Peyer's patch (tissue), 4 donors: ENCODE data around the gene STK16. TPM values are rescaled to one million over a fixed set of nuclear protein-coding genes. Genes with fewer than 3 reads are reported as not detected.

Source experiments
- DNase-seq, 3 donors: peaks; one replicate each; pipeline ENCODE4 v3.0.0-alpha.2; 2017 to 2019
- H3K27ac ChIP-seq, 4 donors: fragments of 200-600 bp; sonication (generic); one replicate each; pipeline ENCODE4 v1.5.1; 2016 to 2019
- H3K27me3 ChIP-seq, 2 donors: fragments of 200-600 bp; sonication (generic); one replicate each; pipeline ENCODE4 v1.5.1; 2019
- H3K36me3 ChIP-seq, 3 donors: fragments of 200-600 bp; sonication (generic); one replicate each; pipeline ENCODE4 v1.5.1; 2016 to 2019
- H3K4me1 ChIP-seq, 4 donors: fragments of 200-600 bp; sonication (generic); one replicate each; pipeline ENCODE4 v1.5.1; 2016 to 2019
- H3K4me3 ChIP-seq, 4 donors: fragments of 200-600 bp; sonication (generic); 1 replicate in 3 of 4; 2 replicates in 1 of 4; pipeline ENCODE4 v1.5.1; 2016 to 2019; ENCODE audit warnings: mild to moderate bottlenecking in 1 of 4
- H3K9me3 ChIP-seq, 4 donors: fragments of 200-600 bp; sonication (generic); one replicate each; pipeline ENCODE4 v1.5.1; 2016 to 2019; ENCODE audit warnings: mild to moderate bottlenecking in 1 of 4
- CTCF ChIP-seq, 6 experiments: fragments of 450-650 bp in 4 of 6; fragments of 200-600 bp in 2 of 6; sonication (generic) in 1 of 6; IDR thresholded peaks; one replicate each; pipeline ENCODE4 v1.5.1; 2017 to 2019; ENCODE audit warnings: antibody characterized with exemption in 6 of 6, mild to moderate bottlenecking in 3 of 6, moderate library complexity in 1 of 6
- POLR2A ChIP-seq, 2 donors: fragments of 450-650 bp; IDR thresholded peaks; one replicate each; pipeline ENCODE4 v1.5.1; 2017; ENCODE audit warnings: antibody characterized with exemption in 2 of 2, mild to moderate bottlenecking in 2 of 2, moderate library complexity in 2 of 2
- small RNA-seq, 2 donors: library from RNA; depleted of rRNA; stranded (forward); fragments of <200 nt; gene quantifications; one replicate each; pipeline ENCODE3, GENCODE V24; 2016
- total RNA-seq, 4 donors: library from RNA; depleted of rRNA; stranded (reverse); fragments of >200 nt; gene quantifications; one replicate each; pipeline ENCODE4 v1.1.0, GENCODE V29; 2016

Gene STK16
- total RNA-seq, 4 donors from 2014 or later = 19.4 to 27.1 (median 24.3) TPM

GRCh38 chr2:219299372-219299760 lies 54.1 kb downstream of the STK16 start:
- Histone ChIP-seq H3K4me3 (no peak overlapping the region), H3K27ac (no peak overlapping the region), H3K27me3 (no peaks in the 10 kb centered on the region), H3K9me3 (no peaks in the 10 kb centered on the region), H3K36me3 (no peaks in the 10 kb centered on the region), H3K4me1 (peaks cover 0 to 4% (median 0%) of the 10 kb centered on the region in 4 donors)
- TF ChIP-seq CTCF (IDR thresholded peaks at IDR 0.05) = no peak
- TF ChIP-seq POLR2A (IDR thresholded peaks at IDR 0.05) = no peak
- DNase-seq = no peak

Small RNA genes within 50 kb of the gene (small RNA-seq; reads per million reads assigned to genes)
- gene MIR153-1 = 0 reads per million in 2 donors

Other genes with a start within 250 kb of the STK16 start
- gene CFAP65, start 204.0 kb upstream of the STK16 start, total RNA-seq = 1 to 10 TPM in 2 of 4 donors, not detected in 2; 1.5 to 3.6 TPM
- gene IHH, start 184.6 kb upstream of the STK16 start, total RNA-seq = 100 to 1,000 TPM in 1 of 4 donors, 10 to 100 TPM in 3; 14.0 to 124 (median 71.1) TPM
- 10 to 100 TPM; 28.1 to 91.6 (median 67.2) TPM for gene NHEJ1, start 84.7 kb upstream of the STK16 start, total RNA-seq
- gene SLC23A3, start 75.5 kb upstream of the STK16 start, total RNA-seq = 100 to 1,000 TPM in 1 of 4 donors, 10 to 100 TPM in 2, 1 to 10 TPM in 1; 5.0 to 111 (median 62.8) TPM
- 10 to 100 TPM; 14.0 to 94.0 (median 77.4) TPM for gene CNPPD1, start 68.6 kb upstream of the STK16 start, total RNA-seq
- gene RETREG2, start 67.2 kb upstream of the STK16 start, total RNA-seq = 10 to 100 TPM; 44.6 to 80.3 (median 76.2) TPM
- gene ZFAND2B, start 38.7 kb upstream of the STK16 start, total RNA-seq = 100 to 1,000 TPM in 3 of 4 donors, 10 to 100 TPM in 1; 43.7 to 129 (median 112) TPM
- 10 to 100 TPM; 18.0 to 42.1 (median 33.3) TPM for gene ABCB6, start 26.5 kb upstream of the STK16 start, total RNA-seq
- gene ATG9A, start 15.8 kb upstream of the STK16 start, total RNA-seq = 100 to 1,000 TPM in 1 of 4 donors, 10 to 100 TPM in 3; 23.1 to 107 (median 96.0) TPM
- 100 to 1,000 TPM in 3 of 4 donors, 10 to 100 TPM in 1; 79.9 to 338 (median 164) TPM for gene ANKZF1, start 15.7 kb upstream of the STK16 start, total RNA-seq
- 1 to 10 TPM in 3 of 4 donors, not detected in 1; 2.7 to 9.5 (median 7.0) TPM for gene GLB1L, start within 50 bp of the STK16 start, total RNA-seq
- gene TUBA4B, start 7.8 kb downstream of the STK16 start, total RNA-seq = not detected
- gene TUBA4A, start 8.4 kb downstream of the STK16 start, total RNA-seq = 100 to 1,000 TPM in 3 of 4 donors, 10 to 100 TPM in 1; 49.5 to 137 (median 129) TPM
- gene DNAJB2, start 33.9 kb downstream of the STK16 start, total RNA-seq = 10 to 100 TPM; 34.7 to 69.4 (median 58.3) TPM
- 1 to 10 TPM in 2 of 4 donors, under 1 TPM in 1, not detected in 1; 0.88 to 4.9 (median 2.3) TPM for gene PTPRN, start 63.9 kb downstream of the STK16 start, total RNA-seq
- not detected for gene RESP18, start 87.3 kb downstream of the STK16 start, total RNA-seq
- gene DNPEP, start 142.4 kb downstream of the STK16 start, total RNA-seq = 100 to 1,000 TPM in 3 of 4 donors, 10 to 100 TPM in 1; 90.8 to 180 (median 177) TPM
- 100 to 1,000 TPM in 2 of 4 donors, 10 to 100 TPM in 2; 82.0 to 574 (median 112) TPM for gene DES, start 172.9 kb downstream of the STK16 start, total RNA-seq
- 10 to 100 TPM in 2 of 4 donors, 1 to 10 TPM in 2; 3.2 to 49.5 (median 10.2) TPM for gene SPEG, start 189.4 kb downstream of the STK16 start, total RNA-seq